Fibroblast of peridontal ligament (primary cell): Measurements from ENCODE around the gene SNCA.
A peak's percentile ranks its signal among the peaks of the same experiment; 100 is the strongest.

Source experiments
- DNase-seq: peaks from one replicate; pipeline ENCODE4 v3.0.0-alpha.2; 2010; ENCODE audit errors: extremely low read depth

Gene SNCA

GRCh38 chr4:89836897-89837384 is at the start of gene SNCA:
SNCA (minus strand) TSS chr4:89837161; CDS start chr4:89835667, 1,494 bp downstream.
- DNase-seq, result peak; percentile 59

GRCh38 chr4:89879215-89879614 is 42.3 kb upstream of the SNCA start:
- DNase-seq, result no peak

GRCh38 chr4:89878611-89879010 is 41.6 kb upstream of the SNCA start:
- DNase-seq, result no peak

- no peak for DNase-seq
Measured at GRCh38 chr4:89876548-89876947, 39.6 kb upstream of the SNCA start.

GRCh38 chr4:89871211-89871610 is 34.2 kb upstream of the SNCA start:
- no peak for DNase-seq

GRCh38 chr4:89868999-89869589 is 32.1 kb upstream of the SNCA start:
- peak; percentile 56 for DNase-seq

GRCh38 chr4:89868276-89868675 is 31.3 kb upstream of the SNCA start:
- DNase-seq, result peak; percentile 55

- DNase-seq, result no peak
Measured at GRCh38 chr4:89863533-89863932, 26.6 kb upstream of the SNCA start.

GRCh38 chr4:89860971-89861370 is 24.0 kb upstream of the SNCA start:
- DNase-seq, result no peak

GRCh38 chr4:89855236-89855635 is 18.3 kb upstream of the SNCA start:
- no peak for DNase-seq

GRCh38 chr4:89847571-89848325 is 10.8 kb upstream of the SNCA start:
- DNase-seq, result no peak

- no peak for DNase-seq
Measured at GRCh38 chr4:89839558-89839957, 2.6 kb upstream of the SNCA start.

- peak; percentile 13 for DNase-seq
Measured at GRCh38 chr4:89837993-89838390, 1.0 kb upstream of the SNCA start.

- DNase-seq, result peak; percentile 49
Measured at GRCh38 chr4:89837385-89837992, 528 bp upstream of the SNCA start.

GRCh38 chr4:89836031-89836745 is 773 bp downstream of the SNCA start:
- peak; percentile 10 for DNase-seq

GRCh38 chr4:89835413-89835812 is 1.5 kb downstream of the SNCA start:
- DNase-seq, result no peak

GRCh38 chr4:89834486-89835209 is 2.3 kb downstream of the SNCA start:
- no peak for DNase-seq

GRCh38 chr4:89829470-89830138 is 7.4 kb downstream of the SNCA start:
- peak; percentile 96 for DNase-seq

GRCh38 chr4:89823416-89823815 is 13.5 kb downstream of the SNCA start:
- peak; percentile 60 for DNase-seq

GRCh38 chr4:89821612-89822011 is 15.3 kb downstream of the SNCA start:
- DNase-seq, result no peak

- no peak for DNase-seq
Measured at GRCh38 chr4:89820010-89820409, 17.0 kb downstream of the SNCA start.
